GM19468 (cell line): ENCODE results near the gene DISP1.

Experiments
- ATAC-seq: cut with Tn5 transposase; IDR thresholded peaks from one replicate; pipeline ENCODE4 v1.9.1; 2021; ENCODE audit warnings: mild to moderate bottlenecking, moderate library complexity, moderate number of reproducible peaks; ENCODE audit not compliant: unreplicated experiment; ENCODE audit errors: extremely low read depth

DISP1 gene

GRCh38 chr1:222791006-222791710, 23.7 kb upstream of the DISP1 start:
- ATAC-seq: no peak

- ATAC-seq: no peak
Measured at GRCh38 chr1:222792744-222793143, 22.1 kb upstream of the DISP1 start.

GRCh38 chr1:222794656-222795474, 20.0 kb upstream of the DISP1 start:
- ATAC-seq: no peak

GRCh38 chr1:222798116-222798515, 16.7 kb upstream of the DISP1 start:
- no peak for ATAC-seq

DNA sequence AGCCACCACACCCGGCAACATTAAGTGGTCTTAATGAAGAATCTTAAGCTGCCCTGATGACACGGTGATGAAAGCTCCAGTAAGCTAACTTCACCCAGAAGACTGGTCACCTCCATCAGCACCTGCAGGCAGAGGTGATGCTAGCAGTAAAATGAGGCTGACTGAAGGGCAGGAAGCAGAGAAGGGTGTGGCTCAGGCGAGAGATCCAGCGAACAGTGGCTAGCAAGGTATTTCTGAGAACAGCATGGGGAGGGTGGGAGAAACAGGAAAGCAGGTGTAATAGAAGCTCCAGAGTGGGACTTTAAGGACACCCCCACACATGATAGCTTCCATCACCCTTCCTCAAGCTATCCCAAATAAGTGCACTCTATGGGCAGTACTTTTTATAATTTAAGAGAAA, 15.9 kb upstream of the DISP1 start:
- no peak for ATAC-seq

DNA sequence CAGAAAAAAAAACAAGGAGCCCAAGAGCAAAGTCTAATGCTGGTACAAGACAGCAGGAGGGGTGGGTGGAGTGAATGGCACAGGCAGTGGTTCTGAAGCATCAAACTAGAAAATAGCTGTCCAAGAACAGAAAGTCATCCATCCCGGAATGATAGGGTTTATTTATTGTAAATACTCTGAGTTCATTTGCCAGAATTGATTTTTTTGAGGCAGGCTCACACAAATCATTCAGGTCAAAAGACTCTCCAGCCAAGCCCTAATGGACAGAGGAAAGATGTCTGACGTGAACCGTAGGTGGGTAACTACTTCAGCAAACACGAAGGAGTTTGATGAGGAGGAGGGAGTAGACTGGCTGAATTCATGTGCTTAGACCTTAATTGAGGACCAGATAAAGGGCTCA, 13.8 kb upstream of the DISP1 start:
- no peak for ATAC-seq

- ATAC-seq: no peak
Measured at GRCh38 chr1:222811671-222812070, 3.2 kb upstream of the DISP1 start.

- ATAC-seq: no peak
Measured at GRCh38 chr1:222813866-222814535, 838 bp upstream of the DISP1 start.

GRCh38 chr1:222815440-222815765, 564 bp downstream of the DISP1 start:
- ATAC-seq: no peak

DNA sequence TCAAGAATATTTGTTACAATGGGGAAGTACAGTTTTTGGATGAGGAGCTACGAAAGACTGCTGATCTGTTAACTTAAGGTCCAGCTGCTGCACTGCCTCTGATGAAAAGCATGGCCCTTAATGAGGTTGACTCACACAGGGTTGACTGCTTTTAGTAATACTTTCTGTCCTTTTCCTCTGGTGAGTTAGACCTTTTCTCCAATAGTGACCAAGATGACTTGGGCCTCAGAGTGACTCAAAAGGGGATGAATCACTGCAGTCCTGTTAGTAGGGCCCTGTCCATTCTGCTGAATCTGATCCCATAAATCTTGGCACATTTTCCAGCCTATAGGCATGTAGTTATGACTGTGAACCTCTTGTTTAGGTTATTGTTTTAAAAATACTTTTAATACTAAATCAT, 2.7 kb downstream of the DISP1 start:
- ATAC-seq: no peak

DNA sequence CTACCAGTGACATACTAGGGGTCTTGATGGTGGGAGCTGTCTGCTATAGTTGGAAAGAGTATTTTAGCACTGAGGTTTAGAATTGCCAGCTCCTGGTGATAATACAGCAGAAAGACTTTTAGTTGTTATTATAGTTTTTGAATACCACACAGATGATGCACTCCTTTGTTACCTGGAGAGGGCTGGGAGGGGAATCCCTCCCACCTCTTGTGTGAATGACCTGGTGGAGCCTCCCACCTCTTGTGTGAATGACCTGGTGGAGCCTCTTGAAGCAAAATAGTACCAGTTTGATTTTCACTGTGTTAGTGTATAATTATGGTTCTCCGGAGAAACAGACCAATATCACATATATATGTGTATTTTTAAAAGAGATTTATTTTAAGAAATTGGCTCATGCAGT, 3.3 kb downstream of the DISP1 start:
- ATAC-seq: no peak

- ATAC-seq: no peak
Measured at GRCh38 chr1:222820171-222820712, 5.4 kb downstream of the DISP1 start.

GRCh38 chr1:222821239-222821638, 6.4 kb downstream of the DISP1 start:
- ATAC-seq: no peak

DNA sequence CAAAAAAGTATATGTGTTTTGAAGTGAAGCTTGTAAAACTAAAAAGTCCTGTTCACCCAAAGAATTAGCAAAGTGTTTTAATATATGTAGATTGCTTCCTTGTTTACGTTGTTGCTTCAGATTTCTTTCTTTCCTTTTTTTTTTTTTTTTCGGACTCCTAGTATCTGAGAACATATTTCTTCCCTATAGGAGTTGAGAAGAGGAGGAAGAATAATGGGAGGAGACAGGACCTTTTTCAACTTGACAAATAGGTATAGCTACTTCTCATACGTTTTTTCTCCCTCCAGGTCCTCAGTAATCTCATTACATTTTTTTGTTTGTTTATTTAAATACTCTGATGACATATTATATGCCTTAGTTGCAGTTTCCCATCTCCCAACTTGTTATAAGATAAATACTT, 8.9 kb downstream of the DISP1 start:
- no peak for ATAC-seq

DNA sequence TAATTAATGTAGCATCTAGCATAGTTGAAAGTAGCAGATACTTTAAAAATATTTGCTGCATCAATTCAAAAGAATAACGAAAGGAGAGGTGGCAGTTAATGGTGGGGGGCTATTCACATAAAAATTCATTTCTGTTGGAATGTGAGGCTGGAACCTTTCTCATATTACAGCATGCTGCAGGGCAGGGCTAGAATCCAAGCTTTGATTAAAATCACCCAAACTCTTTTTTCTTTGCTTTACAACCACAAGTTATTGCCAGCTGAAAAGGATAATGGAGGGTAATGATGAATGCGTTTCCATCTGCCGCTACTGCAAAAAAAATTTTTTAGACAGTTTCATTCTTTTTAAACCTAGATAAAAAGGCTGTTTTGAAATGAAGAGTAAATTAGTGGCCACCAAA, 9.8 kb downstream of the DISP1 start:
- ATAC-seq: no peak

DNA sequence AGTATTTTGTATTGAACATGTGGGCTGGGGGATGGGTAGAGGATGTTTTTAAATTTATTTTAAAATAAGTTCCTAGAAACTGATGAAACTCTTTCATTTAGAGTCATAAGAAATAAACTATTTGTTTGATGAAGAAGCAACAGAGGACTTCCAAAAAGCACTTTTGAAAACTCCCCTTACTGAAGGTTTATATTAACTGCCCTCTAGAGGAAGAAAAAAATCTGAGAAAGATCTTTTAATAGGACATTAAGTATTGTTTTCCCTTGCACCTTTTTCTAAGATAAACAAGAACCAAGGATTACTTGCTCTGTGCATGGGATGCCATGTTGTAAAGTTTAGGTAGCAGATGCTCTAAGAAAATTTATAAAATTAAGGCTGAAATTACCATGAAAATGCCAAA, 14.1 kb downstream of the DISP1 start:
- no peak for ATAC-seq

DNA sequence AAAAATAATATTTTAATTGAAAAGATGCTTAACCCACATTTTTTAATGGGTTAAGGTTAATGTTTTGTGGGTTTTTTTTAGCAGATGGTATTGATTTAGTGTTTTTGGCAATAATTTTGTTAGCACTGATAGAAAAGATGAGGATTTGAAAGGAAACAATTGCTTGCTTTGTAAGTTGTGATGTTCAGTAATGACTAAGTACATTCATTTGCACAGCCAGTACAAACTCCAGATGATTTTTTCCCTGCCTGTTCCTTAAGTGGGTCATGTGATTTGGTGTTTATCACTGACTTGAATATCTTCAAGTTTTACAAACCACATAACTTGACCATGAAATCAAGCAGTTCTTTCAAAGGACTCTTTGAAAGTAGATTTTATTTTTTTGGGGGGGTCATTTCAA, 15.0 kb downstream of the DISP1 start:
- ATAC-seq: no peak

DNA sequence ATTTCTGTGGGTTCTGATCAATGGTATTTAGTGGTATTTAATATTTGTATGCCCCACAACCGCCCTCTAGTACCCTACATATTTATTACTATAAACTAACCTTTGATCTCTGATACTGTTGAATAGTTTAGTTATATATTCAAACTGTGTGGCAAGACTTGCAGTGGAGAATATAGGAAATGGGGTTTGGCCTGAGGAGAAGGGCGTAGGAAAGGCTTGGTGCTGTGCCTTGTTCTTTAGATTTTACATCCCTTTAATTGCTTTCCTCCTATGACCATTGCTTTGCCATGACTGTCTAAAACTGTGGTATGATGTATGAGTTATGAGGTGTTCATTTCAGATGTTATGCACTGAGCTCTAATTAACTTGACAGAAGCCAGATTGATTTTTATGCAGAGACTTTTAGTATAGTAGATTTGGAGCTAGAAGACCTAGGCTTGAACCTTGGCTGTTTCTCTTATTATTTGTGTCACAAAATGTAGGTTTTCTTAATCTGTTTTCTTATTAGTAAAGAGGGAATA, 18.6 kb downstream of the DISP1 start:
- ATAC-seq: no peak

GRCh38 chr1:222843469-222844410, 28.9 kb downstream of the DISP1 start:
- ATAC-seq: no peak

GRCh38 chr1:222844411-222844779, 29.6 kb downstream of the DISP1 start:
- no peak for ATAC-seq
